Mucosa of descending colon (tissue), 3 donors: ENCODE results near the gene LSP1. TPM values are rescaled to one million over a fixed set of nuclear protein-coding genes. Genes with fewer than 3 reads are reported as not detected.

ENCODE experiments used
- ATAC-seq: fragments of 200-7000 bp; cut with Tn5 transposase; one replicate; pipeline ENCODE4 v1.9.1; 2020; ENCODE audit warnings: mild to moderate bottlenecking, moderate library complexity
- DNase-seq, 3 donors: peaks; one replicate each; pipeline ENCODE4 v3.0.0-alpha.2; 2020
- H3K36me3 ChIP-seq: fragments of 200-600 bp; one replicate; pipeline ENCODE4 v1.8.0; 2021; ENCODE audit warnings: low read depth, mild to moderate bottlenecking
- H3K4me1 ChIP-seq: fragments of 200-600 bp; one replicate; pipeline ENCODE4 v1.8.0; 2021; ENCODE audit warnings: low read depth, mild to moderate bottlenecking
- H3K4me3 ChIP-seq: fragments of 200-600 bp; one replicate; pipeline ENCODE4 v1.8.0; 2021; ENCODE audit warnings: mild to moderate bottlenecking
- H3K9me3 ChIP-seq: fragments of 200-600 bp; one replicate; pipeline ENCODE4 v1.8.0; 2021; ENCODE audit warnings: mild to moderate bottlenecking
- CTCF ChIP-seq: fragments of 200-600 bp; IDR thresholded peaks from one replicate; pipeline ENCODE4 v1.8.0; 2022; ENCODE audit warnings: antibody characterized with exemption, mild to moderate bottlenecking
- intact Hi-C, 2 donors: fragments of 100-400 bp; cut with DNase I in 1 of 2; cut with micrococcal nuclease in 1 of 2; formaldehyde crosslinking; loops; one replicate each; pipeline versions ENCODE4 v1.11.0 to v1.11.1; 2022; cut with DNase I, micrococcal nuclease
- total RNA-seq, 3 donors: library from RNA; stranded (reverse); fragmentation: NEBNext Ultra II Directional in 2 of 3; extraction: Animal tissue kit (Norgen Biotek cat#: 25700) in 2 of 3; gene quantifications; one replicate each; pipeline versions ENCODE4 v1.2.1 to v1.2.4, GENCODE V29; 2021 to 2023
- donor health status: DM: no; HTN: no; CAD: no; lungs with moderate emphysema.
- donor health status: DM: no; HTN: no; CAD: no.
- donor health status: DM: no; HTN: yes; CAD: no.

Gene LSP1
- total RNA-seq, 3 donors from 2014 or later: 18.5 to 32.2 (median 23.6) TPM

GRCh38 chr11:1863352-1864216 lies 10.7 kb downstream of the LSP1 start:
- Histone ChIP-seq H3K36me3 (no peaks in the 10 kb centered on the region), H3K9me3 (no peaks in the 10 kb centered on the region), H3K4me1 (peaks cover 8% of the 10 kb centered on the region), H3K4me3 (no peak overlapping the region)
- peak; percentile 72 for ATAC-seq
- intact Hi-C loops: no loop called here
- peak; percentile 55 to 79 (median 74) for DNase-seq
- TF ChIP-seq CTCF: no peak

GRCh38 chr11:1864231-1864630 lies 11.3 kb downstream of the LSP1 start:
- intact Hi-C loops: no loop called here
- H3K4me3 ChIP-seq: no peak overlapping the region
- TF ChIP-seq CTCF: no peak
- H3K36me3 ChIP-seq: no peaks in the 10 kb centered on the region
- DNase-seq (peak in 2 of 3 donors; percentile 25 to 47), ATAC-seq (no peak)
- peaks cover 8% of the 10 kb centered on the region for H3K4me1 ChIP-seq
- no peaks in the 10 kb centered on the region for H3K9me3 ChIP-seq

- Histone ChIP-seq H3K9me3 (no peaks in the 10 kb centered on the region), H3K36me3 (no peaks in the 10 kb centered on the region), H3K4me3 (no peak overlapping the region), H3K4me1 (peaks cover 8% of the 10 kb centered on the region)
- peak in 2 of 3 donors; percentile 41 to 56 for DNase-seq
- TF ChIP-seq CTCF: no peak
- intact Hi-C loops: no loop called here
- ATAC-seq: peak; percentile 11
Observed at GRCh38 chr11:1864831-1865665, 12.2 kb downstream of the LSP1 start.

- intact Hi-C loops: no loop called here
- ATAC-seq (no peak), DNase-seq (peak in 2 of 3 donors; percentile 21 to 31)
- Histone ChIP-seq H3K9me3 (no peaks in the 10 kb centered on the region), H3K4me1 (peaks cover 8% of the 10 kb centered on the region), H3K36me3 (no peaks in the 10 kb centered on the region), H3K4me3 (no peak overlapping the region)
- TF ChIP-seq CTCF: no peak
Observed at GRCh38 chr11:1866226-1866625, 13.3 kb downstream of the LSP1 start.

GRCh38 chr11:1866776-1867175 lies 13.9 kb downstream of the LSP1 start:
- ATAC-seq (no peak), DNase-seq (peak in 2 of 3 donors; percentile 7 to 43)
- Histone ChIP-seq H3K4me1 (peaks cover 8% of the 10 kb centered on the region), H3K36me3 (no peaks in the 10 kb centered on the region), H3K4me3 (no peak overlapping the region), H3K9me3 (no peaks in the 10 kb centered on the region)
- TF ChIP-seq CTCF: no peak
- intact Hi-C loops: no loop called here
